Glutamatergic neuron (in vitro differentiated cells): ENCODE results near the gene CLTB. TPM values are rescaled to one million over a fixed set of nuclear protein-coding genes. Genes with fewer than 3 reads are reported as not detected.
"Not testable (repeated sequence)": the region's sequence is repeated elsewhere in the genome, so short reads cannot be mapped to it uniquely, and the experiment has no call there.

Source experiments
- DNase-seq: peaks from one replicate; pipeline ENCODE4 v3.0.0; 2022
- H3K27ac Mint-ChIP-seq: one replicate; pipeline ENCODE4 v1.8.0; 2020; ENCODE audit warnings: mild to moderate bottlenecking, mixed read lengths, inconsistent platforms; ENCODE audit not compliant: unreplicated experiment
- H3K27me3 Mint-ChIP-seq: one replicate; pipeline ENCODE4 v1.8.0; 2020; ENCODE audit warnings: mild to moderate bottlenecking, moderate library complexity, mixed read lengths, inconsistent platforms; ENCODE audit not compliant: unreplicated experiment
- H3K36me3 Mint-ChIP-seq: one replicate; pipeline ENCODE4 v1.8.0; 2020; ENCODE audit warnings: mild to moderate bottlenecking, mixed read lengths, inconsistent platforms; ENCODE audit not compliant: unreplicated experiment
- H3K4me1 Mint-ChIP-seq: one replicate; pipeline ENCODE4 v1.8.0; 2020; ENCODE audit warnings: mild to moderate bottlenecking, low read depth, mixed read lengths, inconsistent platforms; ENCODE audit not compliant: unreplicated experiment
- H3K4me3 Mint-ChIP-seq: one replicate; pipeline ENCODE4 v1.8.0; 2020; ENCODE audit warnings: mild to moderate bottlenecking, mixed read lengths, inconsistent platforms; ENCODE audit not compliant: unreplicated experiment
- H3K9me3 Mint-ChIP-seq: one replicate; pipeline ENCODE4 v1.8.0; 2020; ENCODE audit warnings: mild to moderate bottlenecking, moderate library complexity, mixed read lengths, inconsistent platforms; ENCODE audit not compliant: unreplicated experiment
- CTCF ChIP-seq: fragments of 200-600 bp; sonication (generic); IDR thresholded peaks from one replicate; pipeline ENCODE4 v1.5.0; 2021; ENCODE audit not compliant: partially characterized antibody, unreplicated experiment
- total RNA-seq: library from RNA; stranded (reverse); fragmentation: NEBNext Ultra II Directional; extraction: Animal tissue kit (Norgen Biotek cat#: 25700); gene quantifications from one replicate; pipeline ENCODE4 v1.2.1, GENCODE V29; 2021; ENCODE audit not compliant: unreplicated experiment

The CLTB gene
- total RNA-seq, 1 donor from 2014 or later, result 83.8 TPM

DNA sequence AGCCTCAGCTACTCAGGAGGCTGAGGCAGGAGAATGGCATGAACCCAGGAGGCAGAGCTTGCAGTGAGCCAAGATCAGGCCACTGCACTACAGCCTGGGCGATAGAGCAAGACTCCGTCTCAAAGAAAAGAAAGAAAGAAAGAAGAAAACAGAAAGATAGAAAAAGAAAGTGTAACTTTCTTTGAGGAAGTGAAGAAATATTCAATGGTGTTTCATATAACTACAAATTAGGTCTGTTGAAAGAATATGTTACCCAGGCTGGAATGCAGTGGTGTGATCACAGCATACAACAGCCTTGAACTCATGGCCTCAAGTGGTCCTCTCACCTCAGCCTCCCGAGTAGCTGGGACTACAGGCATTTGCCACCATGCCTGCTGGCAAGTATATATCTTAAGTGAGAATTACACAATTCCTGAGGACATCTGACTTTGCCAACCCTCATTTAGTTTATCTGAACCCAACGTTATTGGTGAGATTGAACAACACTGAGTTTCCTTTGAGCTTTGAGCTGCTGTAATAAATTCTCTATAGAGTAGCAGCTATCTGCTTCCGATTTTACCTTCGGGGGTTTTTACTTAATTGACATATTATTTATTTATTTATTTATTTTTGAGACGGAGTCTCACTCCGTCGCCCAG, 29.8 kb upstream of the CLTB start:
- Mint-ChIP-seq H3K27me3 (peaks cover 4% of the 10 kb centered on the region), H3K9me3 (peaks cover 12% of the 10 kb centered on the region), H3K4me3 (peak overlapping the region; percentile 30), H3K4me1 (peaks cover 12% of the 10 kb centered on the region), H3K36me3 (no peaks in the 10 kb centered on the region), H3K27ac (no peak overlapping the region)
- no peak for DNase-seq
- TF ChIP-seq CTCF, result no peak

GRCh38 chr5:176444742-176445141, 28.4 kb upstream of the CLTB start:
- TF ChIP-seq CTCF, result no peak
- Mint-ChIP-seq H3K27me3 (peaks cover 2% of the 10 kb centered on the region), H3K9me3 (peaks cover 12% of the 10 kb centered on the region), H3K27ac (no peak overlapping the region), H3K4me1 (peaks cover 14% of the 10 kb centered on the region), H3K4me3 (no peak overlapping the region), H3K36me3 (no peaks in the 10 kb centered on the region)
- DNase-seq, result no peak

DNA sequence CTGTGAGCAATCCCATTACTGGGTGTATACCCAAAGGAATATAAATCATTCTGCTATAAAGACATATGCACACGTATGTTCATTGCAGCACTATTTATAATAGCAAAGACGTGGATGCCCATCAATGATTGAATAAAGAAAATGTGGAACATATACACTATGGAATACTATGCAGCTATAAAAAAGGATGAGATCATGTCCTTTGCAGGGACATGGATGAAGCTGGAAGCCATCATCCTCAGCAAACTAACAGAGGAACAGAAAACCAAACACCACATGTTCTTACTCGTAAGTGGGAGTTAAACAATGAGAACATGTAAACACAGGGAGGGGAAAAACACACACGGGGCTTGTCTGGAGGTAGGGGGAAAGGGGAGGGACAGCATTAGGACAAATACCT, 26.6 kb upstream of the CLTB start:
- not testable (repeated sequence) for H3K27ac Mint-ChIP-seq, H3K4me3 Mint-ChIP-seq
- peaks cover 12% of the 10 kb centered on the region for H3K9me3 Mint-ChIP-seq

DNA sequence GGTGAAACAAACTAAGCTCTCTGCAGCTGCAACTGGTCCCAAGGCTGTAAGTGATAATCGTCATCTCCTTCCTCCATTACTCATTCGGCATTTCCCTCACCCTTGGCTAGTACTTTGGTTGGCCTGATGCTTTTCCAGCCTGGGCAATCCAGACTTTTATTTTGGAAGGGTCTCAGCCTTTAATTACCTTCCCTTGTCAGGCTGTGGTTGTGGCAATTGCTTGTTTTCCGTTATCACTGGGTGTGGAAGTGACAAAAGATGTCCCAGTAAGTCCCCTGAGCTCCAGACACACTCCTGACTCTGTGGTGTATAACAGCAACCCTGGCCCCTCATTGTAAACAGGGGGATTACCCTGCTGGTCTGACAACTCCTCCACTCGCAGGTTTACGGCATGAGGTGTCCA, 25.6 kb upstream of the CLTB start:
- DNase-seq, result no peak
- Mint-ChIP-seq H3K27me3 (no peaks in the 10 kb centered on the region), H3K27ac (peak overlapping the region; percentile 36), H3K36me3 (no peaks in the 10 kb centered on the region), H3K9me3 (peaks cover 8% of the 10 kb centered on the region), H3K4me1 (peaks cover 12% of the 10 kb centered on the region), H3K4me3 (peak overlapping the region; percentile 13)
- no peak for TF ChIP-seq CTCF

More for the DNA sequence above, 26.6 kb upstream of the CLTB start:
- not testable (repeated sequence) for H3K36me3 Mint-ChIP-seq, DNase-seq, H3K27me3 Mint-ChIP-seq
- H3K4me1 Mint-ChIP-seq, result peaks cover 14% of the 10 kb centered on the region

DNA sequence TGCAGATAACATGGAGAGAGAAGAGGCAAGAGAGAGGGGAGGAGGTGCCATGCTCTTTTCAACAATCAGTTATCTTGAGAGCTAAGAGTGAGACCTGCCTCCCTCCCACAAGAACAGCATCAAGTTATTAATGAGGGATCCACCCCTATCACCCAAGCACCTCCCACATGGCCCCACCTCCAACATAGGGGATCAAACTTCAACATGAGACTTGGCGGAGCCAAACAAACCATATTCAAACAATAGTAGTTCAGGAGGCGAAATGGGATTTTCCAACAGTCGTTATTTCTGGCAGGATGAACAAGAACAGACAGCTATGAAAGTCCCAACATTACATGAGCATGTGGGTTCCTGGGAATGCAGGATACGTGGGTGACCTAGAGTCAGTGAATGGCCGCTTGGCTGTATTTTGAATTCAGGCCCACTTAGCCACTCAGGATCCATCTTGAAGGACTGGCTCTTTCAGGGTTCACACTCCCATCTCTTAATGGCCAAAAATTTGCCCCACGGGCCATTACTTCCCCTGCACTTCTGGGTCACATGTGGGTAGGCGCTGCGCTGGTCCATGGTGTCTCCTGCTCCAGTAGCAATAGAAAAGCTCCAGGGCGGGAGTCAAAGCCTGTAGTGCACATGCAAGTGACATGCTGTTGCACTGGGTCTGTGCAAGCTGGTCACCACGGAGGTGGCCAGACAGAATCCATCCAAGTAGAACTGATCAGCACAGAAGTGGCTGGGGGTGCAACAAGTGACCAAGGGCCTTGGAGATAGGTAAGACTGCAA, 24.8 kb upstream of the CLTB start:
- H3K4me1 Mint-ChIP-seq, result peaks cover 10% of the 10 kb centered on the region
- H3K36me3 Mint-ChIP-seq, result no peaks in the 10 kb centered on the region
- no peak overlapping the region for H3K4me3 Mint-ChIP-seq
- no peak for TF ChIP-seq CTCF
- H3K27ac Mint-ChIP-seq, result no peak overlapping the region
- DNase-seq, result no peak
- no peaks in the 10 kb centered on the region for H3K27me3 Mint-ChIP-seq
- H3K9me3 Mint-ChIP-seq, result peaks cover 6% of the 10 kb centered on the region
